ENCODE measurements around the gene GPD2.

The GPD2 gene

GRCh38 chr2:156423674-156424282 lies 12.4 kb upstream of the GPD2 start:
- Histone ChIP-seq H3F3A (ENCODE audit: low read depth) (no peaks in the 10 kb centered on the region), H3K27me3 (ENCODE audit: insufficient read depth, low read length, poor library complexity, severe bottlenecking) (no peaks in the 10 kb centered on the region), H2AFZ (ENCODE audit: low read length) (no peak overlapping the region), H3K79me2 (ENCODE audit: insufficient read depth, low read length) (no peaks in the 10 kb centered on the region), H3K9me3 (ENCODE audit: insufficient read depth, low read depth, low read length) (no peaks in the 10 kb centered on the region), H3K4me1 (ENCODE audit: insufficient read depth, low read length, poor library complexity, severe bottlenecking) (no peaks in the 10 kb centered on the region), H3K4me2 (ENCODE audit: low read depth, low read length, poor library complexity, severe bottlenecking) (no peak overlapping the region), H4K20me1 (ENCODE audit: insufficient read depth, low read length, poor library complexity, severe bottlenecking) (no peaks in the 10 kb centered on the region), H3K36me3 (ENCODE audit: insufficient read depth, low read length) (no peaks in the 10 kb centered on the region), H3K9ac (ENCODE audit: low read depth, low read length, poor library complexity, severe bottlenecking) (no peak overlapping the region), H3K9me2 (replicated peaks; ENCODE audit: low read depth, low read length) (no peaks in the 10 kb centered on the region), H3K4me3 (ENCODE audit: low read length, poor library complexity, severe bottlenecking) (no peak overlapping the region)
- TF ChIP-seq CTCF (conservative IDR thresholded peaks at IDR 0.05; ENCODE audit: low read length): no peak
- no peak for TF ChIP-seq EZH2phosphoT487 (IDR thresholded peaks at IDR 0.05; ENCODE audit: borderline replicate concordance)

- H3K4me1 ChIP-seq (ENCODE audit: insufficient read depth, low read length, poor library complexity, severe bottlenecking): peaks cover 9% of the 10 kb centered on the region
- no peaks in the 10 kb centered on the region for H4K20me1 ChIP-seq (ENCODE audit: insufficient read depth, low read length, poor library complexity, severe bottlenecking)
- no peaks in the 10 kb centered on the region for H3F3A ChIP-seq (ENCODE audit: low read depth)
- no peaks in the 10 kb centered on the region for H3K36me3 ChIP-seq (ENCODE audit: insufficient read depth, low read length)
- H3K9ac ChIP-seq (ENCODE audit: low read depth, low read length, poor library complexity, severe bottlenecking): no peak overlapping the region
- no peaks in the 10 kb centered on the region for H3K27me3 ChIP-seq (ENCODE audit: insufficient read depth, low read length, poor library complexity, severe bottlenecking)
- H3K4me3 ChIP-seq (ENCODE audit: low read length, poor library complexity, severe bottlenecking): no peak overlapping the region
- TF ChIP-seq CTCF (conservative IDR thresholded peaks at IDR 0.05; ENCODE audit: low read length): no peak
- TF ChIP-seq EZH2phosphoT487 (IDR thresholded peaks at IDR 0.05; ENCODE audit: borderline replicate concordance): no peak
- H2AFZ ChIP-seq (ENCODE audit: low read length): no peak overlapping the region
- H3K4me2 ChIP-seq (ENCODE audit: low read depth, low read length, poor library complexity, severe bottlenecking): no peak overlapping the region
- no peaks in the 10 kb centered on the region for H3K9me2 ChIP-seq (replicated peaks; ENCODE audit: low read depth, low read length)
- no peaks in the 10 kb centered on the region for H3K79me2 ChIP-seq (ENCODE audit: insufficient read depth, low read length)
- no peaks in the 10 kb centered on the region for H3K9me3 ChIP-seq (ENCODE audit: insufficient read depth, low read depth, low read length)
Measured at GRCh38 chr2:156427074-156427473, 9.1 kb upstream of the GPD2 start.

- Histone ChIP-seq H3K9me3 (ENCODE audit: insufficient read depth, low read depth, low read length) (no peaks in the 10 kb centered on the region), H2AFZ (ENCODE audit: low read length) (no peak overlapping the region), H3K27me3 (ENCODE audit: insufficient read depth, low read length, poor library complexity, severe bottlenecking) (no peaks in the 10 kb centered on the region), H3K79me2 (ENCODE audit: insufficient read depth, low read length) (no peaks in the 10 kb centered on the region), H3K36me3 (ENCODE audit: insufficient read depth, low read length) (no peaks in the 10 kb centered on the region), H3K4me1 (ENCODE audit: insufficient read depth, low read length, poor library complexity, severe bottlenecking) (peaks cover 9% of the 10 kb centered on the region), H3K4me2 (ENCODE audit: low read depth, low read length, poor library complexity, severe bottlenecking) (no peak overlapping the region), H3F3A (ENCODE audit: low read depth) (no peaks in the 10 kb centered on the region), H3K9ac (ENCODE audit: low read depth, low read length, poor library complexity, severe bottlenecking) (no peak overlapping the region), H3K9me2 (replicated peaks; ENCODE audit: low read depth, low read length) (no peaks in the 10 kb centered on the region), H4K20me1 (ENCODE audit: insufficient read depth, low read length, poor library complexity, severe bottlenecking) (no peaks in the 10 kb centered on the region), H3K4me3 (ENCODE audit: low read length, poor library complexity, severe bottlenecking) (no peak overlapping the region)
- TF ChIP-seq EZH2phosphoT487 (IDR thresholded peaks at IDR 0.05; ENCODE audit: borderline replicate concordance): no peak
- no peak for TF ChIP-seq CTCF (conservative IDR thresholded peaks at IDR 0.05; ENCODE audit: low read length)
Measured at GRCh38 chr2:156429211-156429610, 7.0 kb upstream of the GPD2 start.
